Coronary artery (tissue), 2 donors: ENCODE results near the gene FADS6.

Experiments used
- DNase-seq: peaks from one replicate; pipeline ENCODE4 v3.0.0-alpha.2; 2017; ENCODE audit warnings: low spot score
- H3K27ac ChIP-seq, 2 donors: fragments of 200-600 bp; sonication (generic); one replicate each; pipeline ENCODE4 v1.5.1; 2016 to 2019
- H3K4me3 ChIP-seq: fragments of 200-600 bp; sonication (generic); 2 replicates; pipeline ENCODE4 v1.5.1; 2016; ENCODE audit warnings: mild to moderate bottlenecking, moderate library complexity
- CTCF ChIP-seq: fragments of 200-600 bp; sonication (generic); IDR thresholded peaks from one replicate; pipeline ENCODE4 v1.5.1; 2019; ENCODE audit warnings: antibody characterized with exemption

Gene FADS6

DNA sequence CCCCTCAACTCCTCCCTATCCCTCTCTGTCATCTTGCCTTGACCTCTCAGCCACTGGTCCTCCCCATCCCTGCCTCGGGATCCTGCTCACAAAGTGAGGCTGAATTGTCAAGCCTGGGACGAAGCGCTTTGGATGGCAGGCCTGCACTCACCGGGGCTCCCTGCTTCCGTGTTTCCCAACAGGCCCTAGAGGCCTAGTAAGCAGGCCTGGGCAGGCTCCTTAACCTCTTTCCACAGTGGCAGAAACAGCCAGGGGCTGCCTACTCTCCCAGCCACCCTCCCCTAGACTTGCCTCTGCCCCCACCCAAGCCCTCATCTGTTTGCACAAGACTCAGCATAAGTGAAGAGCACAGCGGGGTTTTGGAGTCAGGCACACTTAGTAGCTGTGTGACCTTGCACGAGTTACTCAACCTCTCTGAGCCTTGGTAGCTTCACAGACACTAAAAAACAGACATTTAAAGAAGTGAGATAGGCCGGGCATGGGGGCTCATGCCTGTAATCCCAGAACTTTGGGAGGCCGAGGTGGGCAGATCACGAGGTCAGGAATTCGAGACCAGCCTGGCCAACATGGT, 5.0 kb upstream of the FADS6 start:
- H3K27ac ChIP-seq = no peak overlapping the region
- no peak for TF ChIP-seq CTCF
- DNase-seq = no peak
- no peak overlapping the region for H3K4me3 ChIP-seq

- Histone ChIP-seq H3K27ac (no peak overlapping the region), H3K4me3 (peak overlapping the region; percentile 63)
- DNase-seq = no peak
- no peak for TF ChIP-seq CTCF
Measured at GRCh38 chr17:74893936-74894671, 671 bp upstream of the FADS6 start.

DNA sequence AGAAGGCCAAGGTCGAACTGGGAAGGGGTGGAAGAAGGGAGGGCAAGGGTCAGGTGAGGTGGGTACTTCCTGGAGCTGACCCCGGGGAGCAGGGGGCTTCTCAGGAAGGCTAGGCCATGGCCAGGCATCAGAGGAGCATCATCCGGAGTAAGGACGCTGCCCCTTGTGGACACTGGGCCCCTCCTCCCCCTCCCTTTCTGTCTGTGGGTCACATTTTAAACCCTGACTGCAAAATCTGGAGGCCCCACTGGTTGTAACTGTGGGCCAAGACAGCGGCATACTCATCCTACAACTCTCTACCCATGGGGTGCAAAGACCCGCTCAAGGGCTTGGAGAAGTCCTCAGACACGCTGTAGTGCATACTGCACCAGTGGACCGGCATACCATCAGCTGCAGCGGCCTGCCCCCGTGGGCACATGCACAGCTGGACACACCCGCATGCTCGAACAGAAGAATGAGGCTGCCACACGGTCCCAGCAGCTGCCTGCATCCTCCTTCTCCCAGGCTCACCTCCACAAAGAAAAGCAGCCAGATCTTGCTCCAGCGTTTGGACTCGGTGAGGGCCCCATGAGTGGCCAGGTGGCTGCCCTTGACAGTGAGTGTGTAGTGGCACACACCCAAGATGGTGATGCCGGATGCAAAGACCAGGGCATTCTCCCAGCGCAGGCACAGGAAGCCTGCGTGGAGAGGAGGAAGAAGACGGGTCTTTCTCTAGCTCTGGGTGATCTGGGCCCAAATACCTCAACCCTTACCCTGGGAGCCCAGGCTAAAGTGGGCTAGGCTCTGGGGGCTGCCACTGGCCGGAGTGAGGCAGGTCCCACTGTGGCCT, 1.2 kb downstream of the FADS6 start:
- Histone ChIP-seq H3K4me3 (no peak overlapping the region), H3K27ac (no peak overlapping the region)
- TF ChIP-seq CTCF = no peak
- no peak for DNase-seq

DNA sequence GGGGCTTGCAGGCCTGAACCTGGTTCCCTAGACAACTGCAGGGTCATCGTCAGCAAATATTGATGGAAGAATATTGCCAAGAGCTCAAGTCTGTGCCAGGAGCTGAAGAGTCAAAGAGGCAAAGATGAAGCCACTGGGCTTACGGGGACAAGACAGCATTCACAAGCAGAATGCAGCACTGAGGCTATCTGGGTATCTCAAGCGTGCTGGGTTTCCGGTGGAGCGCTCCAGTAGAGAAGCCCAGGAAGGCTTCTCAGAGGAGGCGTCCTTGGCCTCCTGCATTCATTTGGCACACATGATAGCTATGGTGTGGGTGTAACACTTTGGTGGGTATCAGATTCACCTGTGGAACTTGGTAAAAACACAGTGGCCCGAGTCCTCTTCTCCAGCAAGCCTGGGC, 2.9 kb downstream of the FADS6 start:
- DNase-seq = no peak
- Histone ChIP-seq H3K4me3 (no peak overlapping the region), H3K27ac (no peak overlapping the region)
- TF ChIP-seq CTCF = no peak

DNA sequence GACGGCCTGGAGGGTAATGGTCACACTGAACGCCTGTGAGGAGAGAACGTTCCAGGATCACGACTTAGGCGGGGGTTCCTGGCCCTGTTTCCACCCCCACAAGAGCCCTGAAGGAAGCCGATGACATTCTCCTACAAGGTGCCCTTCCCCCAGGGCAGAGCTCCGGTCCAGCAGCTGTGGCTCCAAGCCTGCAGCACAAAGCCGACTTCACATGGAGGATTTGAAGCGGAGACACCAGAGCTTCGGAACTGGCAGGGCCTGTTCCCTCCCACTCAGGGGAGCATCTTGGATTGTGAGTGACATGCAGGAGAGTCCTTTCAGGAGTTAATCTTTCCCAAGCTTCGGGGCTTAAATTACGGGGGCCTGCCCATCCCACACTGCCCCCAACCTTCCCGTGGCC, 5.0 kb downstream of the FADS6 start:
- no peak for DNase-seq
- H3K4me3 ChIP-seq = no peak overlapping the region
- TF ChIP-seq CTCF = no peak
- H3K27ac ChIP-seq = no peak overlapping the region

- Histone ChIP-seq H3K4me3 (no peak overlapping the region), H3K27ac (no peak overlapping the region)
- no peak for DNase-seq
- no peak for TF ChIP-seq CTCF
Measured at GRCh38 chr17:74883241-74883745, 10.1 kb downstream of the FADS6 start.
